Frontal cortex (tissue), 4 donors: ENCODE results near the gene OR6T1. TPM values are rescaled to one million over a fixed set of nuclear protein-coding genes. Genes with fewer than 3 reads are reported as not detected.

ENCODE experiments used
- DNase-seq, 2 donors: peaks; one replicate each; pipeline ENCODE4 v3.0.0; 2012; ENCODE audit warnings: low spot score in 2 of 2
- FAIRE-seq: peaks from 2 replicates; lab custom pipeline; 2012; peaks lifted over from hg19 to GRCh38; lab: Jason Lieb, UNC
- total RNA-seq: library from RNA; depleted of rRNA; stranded (reverse); fragments of >200 nt; gene quantifications from one replicate; pipeline ENCODE4 v1.2.3, GENCODE V29; 2014
- donor health status: control.
- donor health status: control.
- donor health status: control.

Gene OR6T1
- total RNA-seq, result not detected

GRCh38 chr11:123943738-123944137 lies at the start of gene OR6T1:
Gene OR6T1 (minus strand): TSS chr11:123943838. CDS start chr11:123943838, 0 bp downstream.
- FAIRE-seq (no peak), DNase-seq (no peak)

DNA sequence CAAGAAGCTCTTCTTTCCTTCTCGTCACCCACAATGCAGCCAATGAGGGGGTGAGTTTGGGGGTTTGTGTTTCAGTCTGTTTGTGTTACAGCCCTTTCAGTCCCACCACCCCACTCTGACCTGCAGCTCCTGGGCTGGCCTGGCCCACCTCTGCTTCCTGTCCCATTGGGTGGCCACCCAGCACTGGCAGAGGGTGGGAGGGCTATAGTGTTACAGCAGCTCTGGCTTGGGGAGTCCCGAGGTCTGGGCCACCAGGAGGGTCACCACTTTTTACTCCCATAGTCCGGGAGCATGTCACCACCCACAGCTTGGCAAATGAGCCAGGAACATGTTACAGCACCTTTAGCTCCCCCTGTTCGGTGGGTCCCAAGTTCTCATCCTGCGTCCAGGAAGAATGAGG lies 35.7 kb upstream of the OR6T1 start:
- DNase-seq, result no peak
- FAIRE-seq, result no peak

- no peak for FAIRE-seq
- no peak for DNase-seq
Observed at GRCh38 chr11:123977731-123978347, 34.2 kb upstream of the OR6T1 start, which contains the start of gene OR10S1. Gene OR10S1 (minus strand): TSS chr11:123977781. CDS start chr11:123977664, 117 bp downstream.

DNA sequence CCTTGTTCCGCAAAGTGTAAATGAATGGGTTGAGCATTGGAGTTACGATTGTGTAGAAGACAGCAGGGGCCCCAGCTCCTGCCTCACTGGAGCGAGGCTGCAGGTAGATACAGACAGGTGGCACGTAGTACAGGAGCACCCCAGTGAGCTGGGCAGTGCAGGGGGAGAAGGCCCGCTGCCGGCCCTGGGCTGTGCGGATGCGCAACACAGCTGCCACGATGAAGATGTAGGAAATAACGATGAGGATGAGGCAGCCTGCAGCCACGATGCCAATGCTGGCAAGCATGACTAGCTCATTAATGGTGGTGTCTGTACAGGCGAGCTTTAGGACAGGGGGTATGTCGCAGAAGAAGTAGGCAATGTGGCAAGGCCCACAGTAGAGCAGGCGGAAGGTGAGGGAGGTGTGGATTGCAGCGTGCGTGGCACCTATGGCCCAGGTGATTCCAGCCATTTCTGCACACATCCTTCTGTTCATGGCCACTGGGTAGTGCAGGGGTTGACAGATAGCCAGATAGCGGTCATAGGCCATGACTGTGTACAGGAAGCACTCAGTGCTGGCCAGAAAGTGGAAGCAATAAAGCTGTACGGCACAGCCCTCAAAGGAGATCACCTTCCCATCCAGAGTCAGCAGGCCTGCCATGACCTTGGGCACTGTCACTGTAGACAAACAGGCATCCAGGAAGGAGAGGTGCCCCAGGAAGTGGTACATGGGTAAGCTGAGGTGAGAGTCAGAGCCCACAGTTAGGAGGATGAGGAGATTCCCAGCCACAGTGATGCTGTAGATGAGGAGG lies 33.3 kb upstream of the OR6T1 start:
- FAIRE-seq (no peak), DNase-seq (no peak)

DNA sequence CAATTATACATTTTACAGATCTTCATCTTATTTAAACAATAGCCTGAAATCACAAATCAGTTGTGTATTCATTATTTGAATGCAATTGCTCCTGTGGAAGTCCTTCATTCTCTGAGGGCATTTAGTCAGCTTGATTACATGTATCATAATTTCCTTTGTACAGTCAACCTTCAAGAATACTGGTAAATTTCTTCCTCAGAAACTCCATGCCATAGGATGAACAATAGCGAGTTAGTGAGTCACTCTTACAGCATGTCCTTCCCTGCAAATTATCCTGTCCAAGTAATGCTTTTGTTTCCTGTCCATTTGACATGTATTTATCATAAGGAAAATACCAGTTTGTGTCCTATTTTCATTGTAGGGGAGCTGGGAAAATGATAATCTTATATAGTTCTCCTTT lies 30.2 kb upstream of the OR6T1 start:
- no peak for DNase-seq

GRCh38 chr11:123956752-123957151 lies 13.1 kb upstream of the OR6T1 start:
- no peak for FAIRE-seq

More for the DNA sequence above, 30.2 kb upstream of the OR6T1 start:
- FAIRE-seq, result no peak

GRCh38 chr11:123945132-123945531 lies 1.5 kb upstream of the OR6T1 start:
- FAIRE-seq (no peak), DNase-seq (no peak)

More at GRCh38 chr11:123956752-123957151, 13.1 kb upstream of the OR6T1 start:
- no peak for DNase-seq

- DNase-seq, result no peak
- no peak for FAIRE-seq
Observed at GRCh38 chr11:123942413-123942812, 1.2 kb downstream of the OR6T1 start.

GRCh38 chr11:123939317-123939716 lies 4.3 kb downstream of the OR6T1 start, which contains the start of gene OR4D5:
Gene OR4D5 (plus strand): TSS chr11:123939617. CDS start chr11:123939617, 0 bp downstream.
- no peak for FAIRE-seq
- DNase-seq, result no peak

GRCh38 chr11:123924027-123924426 lies 19.6 kb downstream of the OR6T1 start:
- DNase-seq (no peak), FAIRE-seq (no peak)

DNA sequence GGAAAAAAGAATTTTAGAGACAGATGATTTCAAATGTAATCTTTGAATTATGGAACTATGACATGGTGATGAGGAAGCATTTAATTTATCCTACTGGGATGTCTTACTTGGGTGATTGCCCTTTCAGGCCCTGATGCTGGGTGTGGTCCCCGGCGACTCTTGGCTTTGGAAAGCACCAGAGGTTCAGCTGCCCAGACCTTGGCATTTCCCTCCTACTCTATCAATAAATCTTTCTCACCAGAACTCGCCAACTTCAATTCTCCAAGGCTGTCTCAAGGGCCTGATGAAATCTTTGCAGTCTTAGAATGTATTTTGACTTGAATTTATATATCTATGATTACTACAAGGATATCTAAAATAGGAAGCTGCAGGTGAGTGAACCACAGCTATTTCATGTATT lies 22.7 kb downstream of the OR6T1 start:
- FAIRE-seq, result no peak
- no peak for DNase-seq

DNA sequence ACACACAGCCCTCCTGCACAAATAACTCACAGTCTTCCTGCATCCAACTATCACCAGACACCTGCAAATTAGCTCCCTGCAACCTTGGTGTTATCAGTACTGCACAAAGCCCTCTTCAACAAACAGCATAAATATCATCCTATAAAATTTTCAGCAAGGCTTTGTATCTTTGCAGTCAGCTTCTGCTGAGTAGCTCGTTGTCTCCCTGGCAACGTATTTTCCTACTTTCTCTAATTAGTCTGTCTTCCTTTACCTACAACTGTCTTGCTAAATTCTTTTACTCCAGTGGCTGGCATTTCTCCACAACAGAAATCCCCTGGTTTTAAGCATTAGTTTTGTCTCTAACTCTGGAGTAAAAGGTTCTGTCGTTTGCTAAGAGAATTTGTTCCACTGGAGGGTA lies 37.8 kb downstream of the OR6T1 start:
- no peak for DNase-seq
- no peak for FAIRE-seq

- FAIRE-seq (no peak), DNase-seq (no peak)
Observed at GRCh38 chr11:123904932-123905331, 38.7 kb downstream of the OR6T1 start.

DNA sequence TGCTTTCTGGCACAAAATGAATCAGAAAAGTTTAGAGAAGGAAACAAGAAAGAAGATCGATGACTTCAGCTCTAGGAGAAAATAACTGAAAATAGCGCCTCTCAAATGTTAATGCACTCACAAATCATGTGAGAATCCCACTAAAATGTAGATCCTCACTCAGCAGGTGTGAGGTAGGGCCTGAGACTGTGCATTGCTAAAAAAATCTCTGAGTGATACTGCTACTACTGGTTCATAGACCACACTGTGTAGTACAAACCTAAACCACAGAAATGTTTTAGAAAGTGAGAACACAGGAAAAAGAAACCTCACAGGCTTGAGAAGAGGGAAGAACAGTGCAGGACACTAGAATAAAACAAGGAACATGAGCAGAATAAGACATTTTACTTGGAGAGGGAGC lies 39.7 kb downstream of the OR6T1 start:
- no peak for DNase-seq
- no peak for FAIRE-seq

DNA sequence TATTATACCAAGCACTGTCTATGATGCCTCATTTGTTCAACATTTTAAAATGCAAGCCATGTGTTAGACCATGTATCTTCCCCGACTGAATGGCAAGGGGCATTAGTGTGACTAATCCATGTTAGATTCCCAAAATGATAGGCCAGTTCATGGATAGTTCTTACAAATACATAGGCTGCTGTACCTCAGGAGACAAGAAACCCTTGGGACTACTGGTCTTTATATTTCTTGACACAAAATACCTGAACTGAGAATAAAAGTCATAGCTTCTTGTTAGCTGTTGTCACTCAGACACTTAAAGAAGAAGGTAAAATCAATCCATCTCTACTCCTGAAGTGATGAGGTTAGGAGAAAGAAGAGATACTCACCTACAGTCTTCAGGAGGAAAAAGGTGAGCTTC lies 41.8 kb downstream of the OR6T1 start, which contains the start of gene OR8D4:
Gene OR8D4 (plus strand): TSS at position 301 of the 400 bp plus-strand sequence. CDS start 4,265 bp downstream, outside the sequence.
- FAIRE-seq (no peak), DNase-seq (no peak)

GRCh38 chr11:123899792-123900191 lies 43.8 kb downstream of the OR6T1 start:
- DNase-seq (no peak), FAIRE-seq (no peak)

Other genes starting within 250 kb of the OR6T1 start
- gene ZNF202, start 202.2 kb downstream of the OR6T1 start, total RNA-seq, result 14.7 TPM
- gene OR6X1, start 189.3 kb downstream of the OR6T1 start, total RNA-seq, result not detected
- not detected for gene OR6M1, start 137.5 kb downstream of the OR6T1 start, total RNA-seq
- gene TMEM225, start 58.2 kb downstream of the OR6T1 start, total RNA-seq, result not detected
- not detected for gene OR8D4, start 41.7 kb downstream of the OR6T1 start, total RNA-seq
- under 0.01 TPM for gene OR4D5, start 4.2 kb downstream of the OR6T1 start, total RNA-seq
- gene OR10S1, start 33.9 kb upstream of the OR6T1 start, total RNA-seq, result not detected
- gene OR10G6, start 51.3 kb upstream of the OR6T1 start, total RNA-seq, result not detected
- not detected for gene OR10G4, start 69.2 kb upstream of the OR6T1 start, total RNA-seq
- gene OR10G9, start 79.2 kb upstream of the OR6T1 start, total RNA-seq, result not detected
- not detected for gene OR10G8, start 83.0 kb upstream of the OR6T1 start, total RNA-seq
- gene OR10G7, start 97.5 kb upstream of the OR6T1 start, total RNA-seq, result not detected
- 11.0 TPM for gene VWA5A, start 171.6 kb upstream of the OR6T1 start, total RNA-seq
- gene OR10D3, start 239.5 kb upstream of the OR6T1 start, total RNA-seq, result not detected